ENCODE results near the gene EEFSEC.

Gene EEFSEC

GRCh38 chr3:128166971-128167453 is 13.7 kb downstream of the EEFSEC start:
- POLR2A ChIA-PET (ENCODE audit: low non-redundant PET) = no interaction called here
- CTCF ChIA-PET = no interaction called here
- H3K27ac ChIP-seq = no peak overlapping the region

GRCh38 chr3:128167646-128167972 is 14.3 kb downstream of the EEFSEC start:
- ChIA-PET CTCF (interaction anchor here (2.0 kb wide), 1 partner anchor 330 kb away, joined by 6 read pairs; no protein-coding TSS in a partner anchor), POLR2A (ENCODE audit: low non-redundant PET) (no interaction called here)
- TF ChIP-seq CTCF (conservative IDR thresholded peaks at IDR 0.05; ENCODE audit: low read depth) = no peak
- DNase-seq (ENCODE audit: low spot score) = no peak
- H3K27ac ChIP-seq = no peak overlapping the region

More at GRCh38 chr3:128166971-128167453, 13.7 kb downstream of the EEFSEC start:
- no peak for DNase-seq (ENCODE audit: low spot score)
- TF ChIP-seq CTCF (conservative IDR thresholded peaks at IDR 0.05; ENCODE audit: low read depth) = no peak

- ChIA-PET POLR2A (ENCODE audit: low non-redundant PET) (no interaction called here), CTCF (interaction anchor here (2.0 kb wide), 1 partner anchor 330 kb away, joined by 6 read pairs; no protein-coding TSS in a partner anchor)
- TF ChIP-seq CTCF (conservative IDR thresholded peaks at IDR 0.05; ENCODE audit: low read depth) = no peak
- H3K27ac ChIP-seq = no peak overlapping the region
- no peak for DNase-seq (ENCODE audit: low spot score)
Observed at GRCh38 chr3:128167973-128168674, 14.8 kb downstream of the EEFSEC start.

DNA sequence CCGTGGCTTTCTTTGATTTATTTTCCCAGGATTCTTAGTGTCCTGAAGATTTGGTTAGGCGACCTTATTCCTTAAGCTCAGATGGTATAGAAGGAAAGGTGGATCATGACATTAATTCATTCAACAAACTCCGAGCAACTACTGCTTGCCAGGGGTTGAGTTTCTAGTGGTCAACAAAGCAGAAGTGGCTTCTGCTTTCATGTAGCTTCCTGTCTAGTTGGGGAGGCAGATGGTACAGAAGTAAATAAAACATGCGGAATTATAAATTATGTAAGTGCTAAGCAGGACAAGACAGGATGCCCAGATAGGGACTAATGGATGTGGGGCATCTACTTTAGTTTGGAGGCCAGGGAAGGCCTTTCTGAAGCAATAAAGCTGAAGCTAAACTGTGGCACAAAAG is 15.6 kb downstream of the EEFSEC start:
- no peak for TF ChIP-seq CTCF (conservative IDR thresholded peaks at IDR 0.05; ENCODE audit: low read depth)
- ChIA-PET CTCF (interaction anchor here (0.5 to 2.0 kb wide), 2 partner anchors 177 to 329 kb away, joined by 3 to 6 read pairs; no protein-coding TSS in a partner anchor), POLR2A (ENCODE audit: low non-redundant PET) (no interaction called here)
- H3K27ac ChIP-seq = no peak overlapping the region
- no peak for DNase-seq (ENCODE audit: low spot score)

- DNase-seq (ENCODE audit: low spot score) = peak; percentile 81
- peak; percentile 71 for TF ChIP-seq CTCF (conservative IDR thresholded peaks at IDR 0.05; ENCODE audit: low read depth)
- CTCF ChIA-PET = interaction anchor here (0.6 to 1.1 kb wide), 11 partner anchors 10 to 438 kb away, joined by 3 to 9 read pairs (median 4); no protein-coding TSS in a partner anchor
- POLR2A ChIA-PET (ENCODE audit: low non-redundant PET) = no interaction called here
- no peak overlapping the region for H3K27ac ChIP-seq
Observed at GRCh38 chr3:128170866-128171516, 17.7 kb downstream of the EEFSEC start.

GRCh38 chr3:128173200-128173599 is 19.9 kb downstream of the EEFSEC start:
- ChIA-PET CTCF (interaction anchor here (0.6 kb wide), 1 partner anchor 190 kb away, joined by 4 read pairs; no protein-coding TSS in a partner anchor), POLR2A (ENCODE audit: low non-redundant PET) (no interaction called here)
- no peak overlapping the region for H3K27ac ChIP-seq
- TF ChIP-seq CTCF (conservative IDR thresholded peaks at IDR 0.05; ENCODE audit: low read depth) = no peak
- no peak for DNase-seq (ENCODE audit: low spot score)

All from RWPE1 (cell line).